Omental fat pad (tissue), 4 donors: ENCODE results near the gene TMEM150A. TPM values are rescaled to one million over a fixed set of nuclear protein-coding genes. Genes with fewer than 3 reads are reported as not detected.
A peak's percentile ranks its signal among the peaks of the same experiment; 100 is the strongest.

Experiments used
- ATAC-seq: fragments of 150-250 bp; one replicate; pipeline ENCODE4 v1.9.1; 2016; ENCODE audit warnings: mild to moderate bottlenecking, moderate library complexity; ENCODE audit not compliant: low FRiP score
- DNase-seq: peaks from one replicate; pipeline ENCODE4 v3.0.0-alpha.2; 2019; ENCODE audit warnings: low spot score
- CTCF ChIP-seq, 3 donors: fragments of 450-650 bp; IDR thresholded peaks; one replicate each; pipeline ENCODE4 v1.5.1; 2016 to 2017; ENCODE audit warnings: antibody characterized with exemption in 3 of 3, mild to moderate bottlenecking in 3 of 3, moderate library complexity in 2 of 3
- small RNA-seq: library from RNA; depleted of rRNA; stranded (forward); fragments of <200 nt; gene quantifications from one replicate; pipeline ENCODE3, GENCODE V24; 2016
- total RNA-seq, 4 donors: library from RNA; depleted of rRNA; stranded (reverse); fragments of >200 nt; gene quantifications; one replicate each; pipeline ENCODE4 v1.1.0, GENCODE V29; 2016

TMEM150A gene
- total RNA-seq, 4 donors from 2014 or later = 20.1 to 38.7 (median 25.5) TPM

- DNase-seq (peak; percentile 75), ATAC-seq (peak; percentile 38)
- TF ChIP-seq CTCF (IDR thresholded peaks at IDR 0.05) = peak in 2 of 3 donors; percentile 30 to 45
These were observed 50.5 kb downstream of the TMEM150A start for GRCh38 chr2:85551698-85552678.

DNA sequence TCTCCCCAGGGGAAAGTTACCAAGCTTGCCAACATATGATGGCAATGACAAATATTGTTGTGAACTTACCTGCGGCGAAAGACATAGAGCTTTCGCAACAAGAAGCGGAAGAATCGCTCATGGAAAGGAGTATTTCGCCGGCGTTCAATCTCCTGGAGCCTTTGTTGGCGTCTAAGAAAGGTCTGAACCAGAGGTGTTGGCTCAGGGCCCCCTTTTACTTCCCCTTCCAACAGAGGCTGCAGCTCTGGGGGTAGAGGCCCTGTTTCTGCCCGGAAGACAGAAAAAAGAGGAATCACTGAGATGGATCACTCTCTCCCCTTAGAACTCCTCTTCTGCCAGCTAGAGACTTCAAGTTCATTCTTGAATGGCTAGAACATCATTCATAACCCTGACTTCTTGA, 52.0 kb downstream of the TMEM150A start:
- ATAC-seq = no peak

GRCh38 chr2:85549826-85550225, 52.7 kb downstream of the TMEM150A start:
- no peak for TF ChIP-seq CTCF (IDR thresholded peaks at IDR 0.05)
- DNase-seq = no peak
- no peak for ATAC-seq

More for the DNA sequence above, 52.0 kb downstream of the TMEM150A start:
- DNase-seq = no peak
- no peak for TF ChIP-seq CTCF (IDR thresholded peaks at IDR 0.05)

GRCh38 chr2:85549095-85549494, 53.4 kb downstream of the TMEM150A start:
- DNase-seq = no peak
- ATAC-seq = no peak
- no peak for TF ChIP-seq CTCF (IDR thresholded peaks at IDR 0.05)

DNA sequence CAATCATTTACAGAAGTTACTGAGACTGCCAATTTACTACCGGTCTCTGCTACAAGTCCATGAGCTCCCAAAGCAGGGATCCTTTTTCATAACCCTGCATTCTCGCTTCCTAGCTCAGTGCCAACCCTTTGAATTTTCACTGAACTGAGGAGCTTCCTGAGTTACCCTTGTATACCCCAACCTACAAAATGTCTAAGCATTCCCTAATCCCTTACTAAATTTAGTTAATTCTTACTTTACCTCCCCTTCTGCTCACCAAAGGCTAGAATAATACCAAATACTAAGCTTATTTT, 53.9 kb downstream of the TMEM150A start:
- DNase-seq (no peak), ATAC-seq (no peak)
- no peak for TF ChIP-seq CTCF (IDR thresholded peaks at IDR 0.05)

Small RNA genes lying within 50 kb of the gene (small RNA-seq; reads per million reads assigned to genes)
- not detected for gene RN7SL126P

Other genes with a start within 250 kb of the TMEM150A start
- 100 to 1,000 TPM; 153 to 436 (median 303) TPM for gene RETSAT, start 248.2 kb downstream of the TMEM150A start, total RNA-seq
- gene ELMOD3, start 247.9 kb downstream of the TMEM150A start, total RNA-seq = 10 to 100 TPM; 42.2 to 83.8 (median 67.9) TPM
- gene CAPG, start 192.3 kb downstream of the TMEM150A start, total RNA-seq = 100 to 1,000 TPM in 2 of 4 donors, 10 to 100 TPM in 2; 32.3 to 190 (median 99.5) TPM
- not detected for gene SH2D6, start 184.0 kb downstream of the TMEM150A start, total RNA-seq
- gene MAT2A, start 63.5 kb downstream of the TMEM150A start, total RNA-seq = 1,000 to 10,000 TPM in 1 of 4 donors, 100 to 1,000 TPM in 3; 223 to 1,046 (median 437) TPM
- gene GGCX, start 41.2 kb downstream of the TMEM150A start, total RNA-seq = 10 to 100 TPM; 24.7 to 44.1 (median 39.8) TPM
- gene VAMP8, start 25.1 kb downstream of the TMEM150A start, total RNA-seq = 10 to 100 TPM; 23.3 to 48.7 (median 46.1) TPM
- 100 to 1,000 TPM in 1 of 4 donors, 10 to 100 TPM in 3; 51.4 to 116 (median 85.0) TPM for gene VAMP5, start 18.3 kb downstream of the TMEM150A start, total RNA-seq
- 100 to 1,000 TPM in 3 of 4 donors, 10 to 100 TPM in 1; 94.7 to 216 (median 144) TPM for gene RNF181, start 7.0 kb downstream of the TMEM150A start, total RNA-seq
- gene C2orf68, start 9.4 kb upstream of the TMEM150A start, total RNA-seq = 10 to 100 TPM in 3 of 4 donors, 1 to 10 TPM in 1; 7.9 to 19.5 (median 12.8) TPM
- 10 to 100 TPM; 40.1 to 61.5 (median 49.0) TPM for gene USP39, start 13.5 kb upstream of the TMEM150A start, total RNA-seq
- under 1 TPM in 1 of 4 donors, not detected in 3; 0.25 TPM for gene SFTPB, start 65.5 kb upstream of the TMEM150A start, total RNA-seq
- 1 to 10 TPM; 1.0 to 5.5 (median 4.3) TPM for gene GNLY, start 91.7 kb upstream of the TMEM150A start, total RNA-seq
- 100 to 1,000 TPM in 1 of 4 donors, 10 to 100 TPM in 3; 17.1 to 210 (median 45.9) TPM for gene ATOH8, start 151.3 kb upstream of the TMEM150A start, total RNA-seq